NCI-H526 treated with DMSO at 0.1 percent for 48 hours (cell line): ENCODE data around the gene YBX2.

Source experiments
- DNase-seq: peaks from one replicate; lab custom pipeline; 2025; lab: John Stamatoyannopoulos, UW

YBX2 gene

GRCh38 chr17:7243453-7243729 is 51.0 kb downstream of the YBX2 start:
- no peak for DNase-seq

- DNase-seq: peak; percentile 72
Observed at GRCh38 chr17:7242717-7243452, 51.6 kb downstream of the YBX2 start.

- peak; percentile 48 for DNase-seq
Observed at GRCh38 chr17:7241783-7242716, 52.4 kb downstream of the YBX2 start, which contains the start of gene GABARAP. Gene GABARAP, minus strand, starts transcription at chr17:7242449. Its CDS starts 119 bp downstream, at chr17:7242330.

GRCh38 chr17:7241090-7241733 is 53.2 kb downstream of the YBX2 start:
- no peak for DNase-seq

GRCh38 chr17:7240375-7240774 is 54.1 kb downstream of the YBX2 start:
- DNase-seq: no peak

GRCh38 chr17:7239091-7240027 is 55.1 kb downstream of the YBX2 start, which contains the start of gene PHF23:
Gene PHF23, minus strand, starts transcription at chr17:7239457. Its CDS starts 178 bp downstream, at chr17:7239279.
- DNase-seq: peak; percentile 94

- DNase-seq: no peak
Observed at GRCh38 chr17:7238420-7239090, 55.9 kb downstream of the YBX2 start.
